Fibroblast of the aortic adventitia (primary cell): ENCODE results near the gene GUK1. TPM values are rescaled to one million over a fixed set of nuclear protein-coding genes. Genes with fewer than 3 reads are reported as not detected.

Source experiments
- DNase-seq: peaks from one replicate; pipeline ENCODE4 v3.0.0-alpha.2; 2010; ENCODE audit warnings: low read depth
- H3K4me3 ChIP-seq: 2 replicates; pipeline ENCODE4 v1.5.1; 2011; ENCODE audit warnings: low read depth, mild to moderate bottlenecking, control low read depth, low read length, moderate library complexity
- CTCF ChIP-seq: IDR thresholded peaks from 2 replicates; pipeline ENCODE4 v1.5.1; 2011; ENCODE audit warnings: mild to moderate bottlenecking, low read length, control low read depth, inconsistent platforms; ENCODE audit not compliant: insufficient read depth
- total RNA-seq: library from RNA; depleted of rRNA; stranded (reverse); fragments of >200 nt; gene quantifications from 2 replicates; pipeline ENCODE4 v1.2.3, GENCODE V29; 2012; ENCODE audit warnings: low replicate concordance

Gene GUK1
- total RNA-seq, 1 donor = 217 TPM

GRCh38 chr1:228118040-228118439 is 22.0 kb upstream of the GUK1 start:
- no peak for TF ChIP-seq CTCF
- no peak for DNase-seq
- H3K4me3 ChIP-seq = no peak overlapping the region

DNA sequence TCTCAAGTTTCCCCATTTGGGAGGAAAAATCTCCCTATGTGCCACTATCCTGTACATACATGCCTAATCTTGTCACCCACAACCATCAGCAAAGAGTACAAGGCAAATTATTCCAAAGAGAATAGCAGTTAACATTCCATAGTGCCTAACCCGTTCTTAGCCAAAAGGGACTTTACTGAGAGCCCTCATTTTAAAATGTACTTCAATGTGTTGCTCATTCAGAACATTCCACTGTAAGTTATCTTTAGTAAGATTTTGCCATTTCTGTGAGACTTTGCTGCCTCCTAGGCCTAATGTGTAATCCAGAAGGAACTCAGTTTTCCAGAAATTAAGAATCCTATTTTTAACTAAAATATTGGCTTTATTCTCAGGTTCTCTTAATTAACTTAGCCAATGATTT is 19.7 kb upstream of the GUK1 start:
- TF ChIP-seq CTCF = no peak
- H3K4me3 ChIP-seq = no peak overlapping the region
- peak; percentile 45 for DNase-seq

DNA sequence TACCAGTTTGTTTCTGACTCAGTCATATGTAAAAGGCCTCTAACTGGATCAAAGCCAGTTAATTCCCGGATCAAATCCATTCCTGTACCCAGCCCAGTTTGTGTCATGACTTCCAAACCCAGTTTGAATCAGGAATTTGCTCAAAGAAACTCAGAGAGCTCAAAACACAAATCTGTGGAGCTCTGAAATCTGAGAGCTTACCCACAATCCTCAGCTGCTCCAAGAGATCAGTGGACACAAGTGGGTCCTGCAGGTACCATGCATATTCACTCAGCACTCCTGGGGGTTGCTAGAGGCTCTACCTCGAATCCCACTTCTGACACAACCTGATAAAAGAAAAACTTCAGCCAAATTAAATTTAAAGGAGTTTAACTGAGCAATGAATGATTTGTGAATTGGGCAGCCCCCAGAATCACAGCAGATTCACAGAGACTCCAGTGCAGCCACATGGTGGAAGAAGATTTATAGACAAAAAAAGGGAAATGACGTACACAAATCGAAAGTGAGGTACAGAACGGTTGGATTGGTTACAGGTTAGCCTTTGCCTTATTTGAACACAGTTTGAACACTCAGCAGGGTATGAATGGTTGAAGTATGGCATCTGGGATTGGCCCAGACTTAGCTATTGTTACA is 19.1 kb upstream of the GUK1 start:
- no peak overlapping the region for H3K4me3 ChIP-seq
- TF ChIP-seq CTCF = peak; percentile 10
- DNase-seq = peak; percentile 83

DNA sequence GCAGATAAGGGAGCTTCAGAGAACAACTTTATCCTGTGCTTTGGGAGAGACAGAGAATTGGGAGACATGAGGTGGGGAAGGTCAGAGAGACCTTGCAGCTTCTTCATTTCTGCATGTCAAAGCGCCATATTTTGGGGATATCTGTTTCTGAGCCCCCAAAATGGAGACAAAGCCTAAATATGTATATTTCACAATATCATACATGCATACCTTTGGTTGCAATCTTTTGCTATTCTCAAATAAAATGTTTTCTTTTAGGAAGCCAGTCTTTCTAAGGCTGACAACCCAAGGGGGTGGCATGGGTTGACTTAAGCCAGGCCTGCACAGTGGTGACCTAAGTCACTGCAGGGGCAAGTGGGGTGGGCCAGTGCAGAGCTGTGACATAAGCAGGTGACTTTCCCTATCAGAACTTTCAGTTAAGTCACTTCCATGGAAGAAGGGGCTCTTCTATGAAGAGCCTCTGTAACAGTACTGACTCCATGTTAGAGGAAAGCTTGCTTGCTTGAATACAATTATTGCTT is 17.1 kb upstream of the GUK1 start:
- no peak for DNase-seq
- no peak overlapping the region for H3K4me3 ChIP-seq
- TF ChIP-seq CTCF = no peak

DNA sequence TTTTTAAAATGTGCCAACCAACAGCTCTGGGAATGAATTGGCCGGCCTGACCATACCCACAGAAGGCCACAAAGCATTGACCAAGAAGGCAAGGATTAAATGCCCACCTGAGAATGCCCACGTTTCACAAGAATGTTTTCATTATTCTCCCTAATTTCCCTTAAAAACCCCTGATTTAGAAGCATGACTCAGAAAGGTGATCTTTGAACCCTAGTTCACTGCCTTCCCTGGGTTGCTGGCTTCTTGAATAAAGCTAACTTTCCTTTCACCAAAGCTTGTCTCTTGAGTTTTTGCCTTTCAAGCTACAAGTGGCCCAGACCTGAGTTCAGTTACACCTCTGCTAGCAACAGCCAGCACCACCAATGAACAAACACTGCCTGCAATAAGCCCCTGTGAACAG is 16.6 kb upstream of the GUK1 start:
- TF ChIP-seq CTCF = no peak
- no peak for DNase-seq
- H3K4me3 ChIP-seq = no peak overlapping the region

DNA sequence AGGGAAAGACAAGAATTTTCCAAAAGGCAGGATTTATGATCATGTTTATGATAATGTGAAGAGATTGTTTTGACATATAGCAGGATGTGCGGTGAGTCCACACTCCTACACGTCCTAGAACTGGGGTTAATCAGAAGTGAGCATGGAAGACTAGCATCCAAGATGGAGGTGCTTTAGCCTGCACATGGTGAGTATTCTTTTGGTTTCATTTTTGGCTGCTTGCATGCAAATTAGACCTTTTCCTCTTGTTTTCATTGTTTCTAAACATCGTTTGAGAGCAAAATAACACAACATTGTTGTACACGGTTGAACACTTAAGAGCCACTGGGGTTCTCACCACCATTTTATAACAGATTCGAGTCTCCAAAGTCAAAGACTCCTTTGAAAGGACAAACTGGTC is 14.9 kb upstream of the GUK1 start:
- DNase-seq = no peak

More for the DNA sequence above, 14.9 kb upstream of the GUK1 start:
- no peak for TF ChIP-seq CTCF
- H3K4me3 ChIP-seq = no peak overlapping the region
